ENCODE measurements around the gene ZFHX3.

Gene ZFHX3

DNA sequence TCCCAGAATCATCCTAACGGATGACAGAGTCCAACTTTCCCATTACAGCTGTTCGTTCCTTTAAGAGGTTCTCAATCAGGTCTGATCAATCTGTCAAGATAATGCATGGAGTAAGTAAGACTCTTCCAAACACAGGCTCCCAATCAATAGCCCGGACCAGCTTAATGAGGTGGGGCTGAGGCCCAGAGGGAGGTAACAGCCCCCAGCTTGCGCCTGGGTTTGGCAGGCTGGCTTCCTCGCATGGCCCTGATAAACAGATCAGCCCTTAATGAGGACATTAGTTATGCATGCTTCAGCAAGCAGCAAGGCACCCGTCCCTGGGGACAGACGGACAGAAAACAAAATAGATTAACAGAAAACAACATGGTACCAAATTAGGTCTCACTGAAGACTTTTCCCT, 145.7 kb downstream of the ZFHX3 start:
- TF ChIP-seq, protein P1, sequence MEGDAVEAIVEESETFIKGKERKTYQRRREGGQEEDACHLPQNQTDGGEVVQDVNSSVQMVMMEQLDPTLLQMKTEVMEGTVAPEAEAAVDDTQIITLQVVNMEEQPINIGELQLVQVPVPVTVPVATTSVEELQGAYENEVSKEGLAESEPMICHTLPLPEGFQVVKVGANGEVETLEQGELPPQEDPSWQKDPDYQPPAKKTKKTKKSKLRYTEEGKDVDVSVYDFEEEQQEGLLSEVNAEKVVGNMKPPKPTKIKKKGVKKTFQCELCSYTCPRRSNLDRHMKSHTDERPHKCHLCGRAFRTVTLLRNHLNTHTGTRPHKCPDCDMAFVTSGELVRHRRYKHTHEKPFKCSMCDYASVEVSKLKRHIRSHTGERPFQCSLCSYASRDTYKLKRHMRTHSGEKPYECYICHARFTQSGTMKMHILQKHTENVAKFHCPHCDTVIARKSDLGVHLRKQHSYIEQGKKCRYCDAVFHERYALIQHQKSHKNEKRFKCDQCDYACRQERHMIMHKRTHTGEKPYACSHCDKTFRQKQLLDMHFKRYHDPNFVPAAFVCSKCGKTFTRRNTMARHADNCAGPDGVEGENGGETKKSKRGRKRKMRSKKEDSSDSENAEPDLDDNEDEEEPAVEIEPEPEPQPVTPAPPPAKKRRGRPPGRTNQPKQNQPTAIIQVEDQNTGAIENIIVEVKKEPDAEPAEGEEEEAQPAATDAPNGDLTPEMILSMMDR (conservative IDR thresholded peaks at IDR 0.05; ENCODE audit: control insufficient read depth, insufficient read depth, low read depth, low read length): no peak
- H3K4me3 ChIP-seq (ENCODE audit: control insufficient read depth, low read depth, low read length): no peak overlapping the region
- DNase-seq (ENCODE audit: low read depth): no peak

DNA sequence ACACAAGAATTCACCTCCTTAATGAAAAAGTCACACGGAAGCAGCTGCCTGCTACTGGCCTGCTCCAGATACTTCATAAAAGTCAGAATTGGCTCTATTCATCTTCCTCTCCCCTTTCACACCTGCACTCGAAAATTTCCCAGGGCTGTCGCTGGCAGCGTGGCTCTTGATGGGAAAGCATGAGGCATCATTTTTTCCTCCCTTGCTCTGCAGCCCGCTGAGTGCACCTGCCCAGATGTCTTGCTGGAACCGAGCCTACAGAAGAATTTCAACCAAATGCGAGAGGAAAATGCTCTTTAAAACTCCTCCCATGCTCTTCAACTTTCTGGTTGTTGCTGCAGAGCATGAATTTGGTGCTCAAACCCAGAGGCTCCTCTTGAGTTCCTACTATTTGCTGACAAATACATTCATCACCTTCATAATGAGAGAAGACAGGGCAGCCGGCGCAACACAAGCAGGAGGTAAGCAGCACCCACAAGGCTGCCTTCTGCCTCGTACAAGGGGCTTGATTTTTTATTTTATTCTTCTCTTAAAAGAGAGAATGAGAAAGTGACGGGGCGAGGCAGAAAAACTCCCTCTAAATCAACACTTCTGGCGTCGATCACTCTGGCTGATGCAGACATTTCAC, 146.8 kb downstream of the ZFHX3 start:
- H3K4me3 ChIP-seq (ENCODE audit: control insufficient read depth, low read depth, low read length): no peak overlapping the region
- DNase-seq (ENCODE audit: low read depth): no peak
- TF ChIP-seq, protein P1 (conservative IDR thresholded peaks at IDR 0.05; ENCODE audit: control insufficient read depth, insufficient read depth, low read depth, low read length): no peak

DNA sequence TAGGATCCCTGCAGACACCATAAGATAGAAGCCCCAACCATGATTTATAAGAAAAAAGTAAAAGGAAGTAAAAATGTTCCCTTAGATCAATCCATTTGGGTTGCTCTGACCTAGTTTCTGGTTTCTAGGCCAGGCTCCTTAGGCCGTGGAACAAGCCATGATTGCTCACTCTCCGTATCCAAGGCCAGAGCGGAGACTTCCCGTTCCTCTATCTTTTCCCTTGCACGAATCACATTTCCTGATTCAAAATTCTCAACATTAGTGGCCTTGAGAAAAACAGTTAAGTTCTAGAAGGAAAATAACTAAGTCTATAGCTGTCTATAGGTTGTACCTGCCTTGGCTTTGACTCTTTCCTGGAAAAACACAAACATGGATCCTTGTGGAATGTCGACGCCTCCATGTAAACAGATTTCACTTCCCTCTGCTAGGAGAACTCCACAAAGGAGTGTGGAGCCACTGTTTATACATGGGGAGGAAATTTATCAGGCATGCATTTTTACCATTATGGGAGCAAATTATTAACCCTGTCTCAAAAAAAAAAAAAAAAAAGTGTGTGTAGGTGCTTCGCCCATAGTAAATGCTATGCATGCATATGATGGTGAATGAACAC, 149.6 kb downstream of the ZFHX3 start:
- H3K4me3 ChIP-seq (ENCODE audit: control insufficient read depth, low read depth, low read length): no peak overlapping the region
- TF ChIP-seq, protein P1 (conservative IDR thresholded peaks at IDR 0.05; ENCODE audit: control insufficient read depth, insufficient read depth, low read depth, low read length): no peak
- DNase-seq (ENCODE audit: low read depth): no peak

DNA sequence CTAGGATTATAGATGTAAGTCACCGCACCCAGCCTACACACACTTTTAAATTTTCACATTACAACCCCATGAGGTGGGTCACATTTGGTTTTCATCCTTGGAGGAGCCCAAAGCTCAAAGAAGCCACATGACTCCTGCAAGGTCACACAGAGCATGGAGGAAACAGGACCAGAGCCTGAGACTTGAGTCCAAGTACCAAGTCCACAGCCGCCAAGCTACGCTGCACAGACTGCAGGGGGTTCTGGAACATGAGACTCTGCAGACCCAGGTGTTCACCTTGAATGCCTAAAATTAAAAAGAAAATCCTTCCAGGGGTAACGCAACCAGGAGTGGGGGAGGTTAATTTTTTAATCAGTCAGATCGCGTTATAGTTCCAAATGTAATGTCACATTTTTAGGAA, 150.2 kb downstream of the ZFHX3 start:
- H3K4me3 ChIP-seq (ENCODE audit: control insufficient read depth, low read depth, low read length): no peak overlapping the region
- TF ChIP-seq, protein P1 (conservative IDR thresholded peaks at IDR 0.05; ENCODE audit: control insufficient read depth, insufficient read depth, low read depth, low read length): no peak
- DNase-seq (ENCODE audit: low read depth): no peak

DNA sequence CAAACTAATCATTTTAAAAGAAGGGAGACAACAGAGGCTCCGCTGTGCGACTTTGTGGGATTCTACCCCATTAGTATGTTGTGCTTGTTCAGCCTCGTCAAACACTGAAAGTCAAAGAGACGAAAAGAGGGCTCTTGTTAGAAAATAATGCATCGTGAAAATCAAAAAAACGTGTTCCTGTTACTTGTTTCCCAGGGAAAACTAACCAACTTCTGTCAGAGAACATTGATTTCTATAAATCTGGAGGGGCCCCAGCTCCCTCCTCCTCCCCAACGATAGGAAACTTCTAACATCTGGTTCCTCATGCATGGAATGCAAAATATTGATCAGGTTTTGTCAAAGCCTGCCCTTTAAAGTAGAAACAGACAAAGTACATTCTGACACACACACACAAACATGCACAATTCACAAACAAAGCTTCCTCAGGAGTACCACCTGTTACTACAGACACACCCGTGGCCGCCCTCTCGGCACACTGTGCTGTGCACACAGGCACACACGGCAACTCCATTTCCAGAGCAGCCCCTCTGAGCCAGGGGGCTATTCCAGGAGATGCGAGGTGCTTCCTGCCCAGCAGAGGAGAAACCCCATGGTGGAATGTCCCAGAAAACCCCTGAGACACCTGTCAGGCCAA, 151.3 kb downstream of the ZFHX3 start:
- DNase-seq (ENCODE audit: low read depth): no peak
- no peak overlapping the region for H3K4me3 ChIP-seq (ENCODE audit: control insufficient read depth, low read depth, low read length)
- TF ChIP-seq, protein P1 (conservative IDR thresholded peaks at IDR 0.05; ENCODE audit: control insufficient read depth, insufficient read depth, low read depth, low read length): no peak

DNA sequence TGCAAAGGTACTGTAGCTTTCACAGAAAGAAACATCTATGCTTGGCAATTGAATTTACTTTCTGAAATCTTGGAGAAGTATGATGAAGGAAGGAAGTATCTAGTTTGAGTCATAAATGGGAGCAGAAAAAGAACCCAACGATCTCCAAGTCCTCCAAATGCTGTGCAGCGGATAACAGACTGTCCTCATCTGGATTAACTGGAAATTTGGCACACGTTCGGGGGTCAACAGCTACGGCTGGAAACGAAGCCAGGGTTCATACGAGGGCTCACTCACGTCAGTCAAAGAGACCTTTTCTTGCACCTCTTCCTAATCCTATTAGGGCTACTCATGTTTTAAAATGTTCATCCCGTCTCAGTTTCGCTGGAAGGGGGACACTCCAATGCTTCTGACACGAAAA, 152.0 kb downstream of the ZFHX3 start:
- DNase-seq (ENCODE audit: low read depth): peak; percentile 39
- TF ChIP-seq, protein P1 (conservative IDR thresholded peaks at IDR 0.05; ENCODE audit: control insufficient read depth, insufficient read depth, low read depth, low read length): no peak
- no peak overlapping the region for H3K4me3 ChIP-seq (ENCODE audit: control insufficient read depth, low read depth, low read length)
